Right lobe of liver (tissue), 6 donors: ENCODE data around the gene TRAFD1. TPM values are rescaled to one million over a fixed set of nuclear protein-coding genes. Genes with fewer than 3 reads are reported as not detected.

Experiments used
- ATAC-seq, 4 donors: fragments of 200-7000 bp; cut with Tn5 transposase; one replicate each; pipeline ENCODE4 v1.9.1; 2020; ENCODE audit warnings: mild to moderate bottlenecking in 4 of 4, moderate library complexity in 4 of 4
- DNase-seq, 3 donors: peaks; one replicate each; pipeline ENCODE4 v3.0.0-alpha.2; 2020
- H3K27ac ChIP-seq, 3 donors: fragments of 200-600 bp; one replicate each; pipeline ENCODE4 v1.8.0; 2022
- H3K27me3 ChIP-seq, 2 donors: fragments of 200-600 bp; one replicate each; pipeline ENCODE4 v1.8.0; 2022
- H3K36me3 ChIP-seq, 4 donors: fragments of 200-600 bp; sonication (generic) in 1 of 4; one replicate each; pipeline versions ENCODE4 v1.5.1 to v1.8.0; 2017 to 2022; ENCODE audit warnings: control low read depth in 1 of 4
- H3K4me1 ChIP-seq, 4 donors: fragments of 200-600 bp; sonication (generic) in 1 of 4; one replicate each; pipeline versions ENCODE4 v1.5.1 to v1.8.0; 2017 to 2022; ENCODE audit warnings: control low read depth in 1 of 4
- H3K4me3 ChIP-seq, 3 donors: fragments of 200-600 bp; one replicate each; pipeline ENCODE4 v1.8.0; 2022
- H3K9me3 ChIP-seq, 4 donors: fragments of 200-600 bp; sonication (generic) in 1 of 4; one replicate each; pipeline versions ENCODE4 v1.5.1 to v1.8.0; 2017 to 2022; ENCODE audit warnings: control low read depth in 1 of 4
- POLR2A ChIP-seq: fragments of 450-650 bp; IDR thresholded peaks from one replicate; pipeline ENCODE4 v1.6.1; 2017; ENCODE audit warnings: antibody characterized with exemption, mild to moderate bottlenecking
- WGBS: methylation state at CpG from one replicate; pipeline ENCODE4 v1.1.6; 2018; ENCODE audit warnings: low coverage, low lambda C conversion rate; ENCODE audit not compliant: insufficient coverage; ENCODE audit errors: missing lambda C conversion rate; 5-methylcytosine and 5-hydroxymethylcytosine counted together
- intact Hi-C, 2 donors: fragments of 100-400 bp; cut with DNase I; formaldehyde crosslinking; loops; one replicate each; pipeline versions ENCODE4 v1.11.2 to v1.14.1; 2022
- total RNA-seq, 6 experiments: library from RNA; depleted of rRNA in 2 of 6; stranded (reverse); fragments of >200 nt in 2 of 6; fragmentation: NEBNext Ultra II Directional in 3 of 6; extraction: Animal tissue kit (Norgen Biotek cat#: 25700) in 3 of 6; gene quantifications; one replicate each; pipeline versions ENCODE4 v1.1.0 to v1.2.4, GENCODE V29; 2016 to 2023
- TF ChIP-seq, protein P1 (sequence below), 4 donors: fragments of 200-600 bp in 3 of 4; fragments of 450-650 bp in 1 of 4; IDR thresholded peaks; one replicate each; pipeline versions ENCODE4 v1.5.1 to v1.8.0; 2016 to 2022; ENCODE audit warnings: antibody characterized with exemption in 4 of 4, mild to moderate bottlenecking in 2 of 4
- donor health status: DM: no; HTN: yes; CAD: no.
- donor health status: DM: no; HTN: no; CAD: no.
- donor health status: DM: no; HTN: no; CAD: no.
- donor health status: DM: no; HTN: yes; CAD: no.
- donor health status: DM: no; HTN: yes; CAD: no.

The TRAFD1 gene
- total RNA-seq, 6 experiments from 2014 or later = 6.3 to 14.9 (median 10.3) TPM

DNA sequence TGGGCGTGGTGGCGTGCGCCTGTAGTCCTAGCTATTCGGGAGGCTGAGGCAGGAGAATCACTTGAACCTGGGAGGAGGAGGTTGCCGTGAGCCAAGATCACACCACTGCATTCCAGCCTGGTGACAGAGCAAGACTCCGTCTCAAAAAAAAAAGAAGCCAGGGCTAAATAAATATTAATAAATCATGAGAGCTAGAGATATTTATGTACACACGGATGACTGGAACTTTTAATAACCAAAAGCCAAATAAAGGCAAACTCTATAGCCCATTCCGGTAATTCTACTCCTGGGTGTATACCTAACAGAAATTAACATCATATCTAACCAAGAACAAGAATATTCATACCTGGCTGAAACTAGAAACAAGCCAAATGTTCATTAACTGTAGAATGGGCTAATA, 7.7 kb upstream of the TRAFD1 start:
- no peaks in the 10 kb centered on the region for H3K27me3 ChIP-seq
- no peaks in the 10 kb centered on the region for H3K9me3 ChIP-seq
- ATAC-seq (no peak), DNase-seq (no peak)
- H3K4me1 ChIP-seq = peaks cover 0 to 7% (median 0%) of the 10 kb centered on the region in 4 donors
- no peak overlapping the region for H3K4me3 ChIP-seq
- TF ChIP-seq, protein P1, sequence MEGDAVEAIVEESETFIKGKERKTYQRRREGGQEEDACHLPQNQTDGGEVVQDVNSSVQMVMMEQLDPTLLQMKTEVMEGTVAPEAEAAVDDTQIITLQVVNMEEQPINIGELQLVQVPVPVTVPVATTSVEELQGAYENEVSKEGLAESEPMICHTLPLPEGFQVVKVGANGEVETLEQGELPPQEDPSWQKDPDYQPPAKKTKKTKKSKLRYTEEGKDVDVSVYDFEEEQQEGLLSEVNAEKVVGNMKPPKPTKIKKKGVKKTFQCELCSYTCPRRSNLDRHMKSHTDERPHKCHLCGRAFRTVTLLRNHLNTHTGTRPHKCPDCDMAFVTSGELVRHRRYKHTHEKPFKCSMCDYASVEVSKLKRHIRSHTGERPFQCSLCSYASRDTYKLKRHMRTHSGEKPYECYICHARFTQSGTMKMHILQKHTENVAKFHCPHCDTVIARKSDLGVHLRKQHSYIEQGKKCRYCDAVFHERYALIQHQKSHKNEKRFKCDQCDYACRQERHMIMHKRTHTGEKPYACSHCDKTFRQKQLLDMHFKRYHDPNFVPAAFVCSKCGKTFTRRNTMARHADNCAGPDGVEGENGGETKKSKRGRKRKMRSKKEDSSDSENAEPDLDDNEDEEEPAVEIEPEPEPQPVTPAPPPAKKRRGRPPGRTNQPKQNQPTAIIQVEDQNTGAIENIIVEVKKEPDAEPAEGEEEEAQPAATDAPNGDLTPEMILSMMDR (IDR thresholded peaks at IDR 0.05) = no peak
- TF ChIP-seq POLR2A = no peak
- intact Hi-C loops = no loop called here
- H3K36me3 ChIP-seq = no peaks in the 10 kb centered on the region
- H3K27ac ChIP-seq = no peak overlapping the region
- WGBS = 88% methylated on average over 6 of the region's 8 CpGs

DNA sequence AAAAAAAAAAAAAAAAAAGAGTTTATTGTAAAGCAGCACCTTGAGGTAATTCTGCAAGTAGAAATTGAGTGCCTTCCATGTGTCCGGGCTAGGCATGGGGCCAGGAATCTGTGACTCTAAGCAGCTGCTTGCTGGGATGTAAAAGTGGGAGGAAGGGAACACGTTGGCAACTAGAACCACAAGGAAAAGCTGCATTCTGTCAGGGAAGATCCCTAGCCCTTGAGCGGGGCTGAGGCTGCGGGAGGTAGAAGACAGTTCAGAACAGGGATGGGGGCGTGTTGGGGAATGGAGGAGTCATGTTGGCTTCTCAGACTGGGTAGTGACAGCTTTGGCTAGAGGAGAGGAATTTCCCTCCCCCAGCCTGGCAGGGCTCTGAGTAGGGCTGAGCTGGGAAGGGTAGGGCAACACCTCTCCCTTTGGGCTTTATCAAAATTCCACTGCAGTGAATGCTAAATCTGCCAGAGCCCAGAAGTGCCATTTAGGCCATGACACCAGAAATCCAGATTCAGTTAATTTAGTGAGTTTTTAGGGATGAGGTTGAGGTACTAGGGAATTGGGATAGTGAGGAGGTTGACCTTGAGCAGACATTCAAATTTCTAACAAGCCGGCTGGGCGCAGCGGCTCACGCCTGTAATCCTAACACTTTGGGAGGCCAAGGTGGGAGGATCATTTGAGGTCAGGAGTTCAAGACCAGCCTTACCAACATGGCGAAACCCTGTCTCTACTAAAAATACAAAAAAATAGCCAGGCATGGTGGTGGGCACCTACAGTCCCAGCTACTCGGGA, 3.4 kb upstream of the TRAFD1 start:
- Histone ChIP-seq H3K4me1 (peaks cover 0 to 17% (median 4%) of the 10 kb centered on the region in 4 donors), H3K27ac (peak overlapping the region in 1 of 3 donors; percentile 9)

DNA sequence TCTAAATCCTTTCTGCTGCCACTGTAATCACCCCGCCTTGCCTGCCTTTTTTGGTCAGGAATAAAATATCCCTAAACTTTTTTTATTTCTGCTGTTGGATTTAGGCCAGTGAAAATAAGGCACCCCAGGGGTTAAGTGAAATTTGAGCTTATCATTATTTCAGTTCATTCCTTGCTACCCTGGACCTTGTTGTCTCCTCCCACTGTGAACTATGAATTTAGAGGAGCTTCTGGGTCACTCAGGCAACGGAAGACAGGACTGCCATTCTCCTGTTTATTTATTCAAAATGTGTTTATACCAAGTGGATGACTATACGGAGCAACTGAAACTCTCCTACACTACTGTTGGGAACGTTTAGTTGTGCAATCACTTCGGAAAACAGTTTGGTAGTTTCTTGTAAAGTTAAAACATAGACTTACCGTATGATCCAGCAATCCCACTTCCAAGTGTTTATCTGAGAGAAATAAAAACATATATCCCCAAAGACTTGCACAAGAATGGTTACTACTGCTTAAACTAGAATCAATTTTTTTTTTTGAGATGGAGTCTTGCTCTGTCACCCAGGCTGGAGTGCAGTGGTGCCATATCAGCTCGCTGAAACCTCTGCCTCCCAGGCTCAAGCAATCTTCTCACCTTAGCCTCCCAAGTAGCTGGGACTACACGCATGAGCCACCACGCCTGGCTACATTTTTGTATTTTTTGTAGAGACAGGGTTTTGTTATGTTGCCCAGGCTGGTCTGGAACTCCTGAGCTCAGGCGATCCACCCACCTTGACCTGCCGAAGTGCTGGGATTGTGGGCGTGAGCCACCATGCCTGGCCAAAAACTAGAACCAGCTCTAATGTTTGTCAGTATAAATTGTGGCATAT, 2.3 kb upstream of the TRAFD1 start:
- no peak overlapping the region for H3K4me3 ChIP-seq
- intact Hi-C loops = no loop called here
- no peaks in the 10 kb centered on the region for H3K36me3 ChIP-seq
- no peaks in the 10 kb centered on the region for H3K27me3 ChIP-seq
- H3K9me3 ChIP-seq = no peaks in the 10 kb centered on the region
- TF ChIP-seq POLR2A = no peak
- TF ChIP-seq, protein P1 (IDR thresholded peaks at IDR 0.05) = no peak
- peak; percentile 5 to 40 (median 15) for ATAC-seq
- peak overlapping the region in 1 of 3 donors; percentile 9 for H3K27ac ChIP-seq
- peaks cover 0 to 17% (median 8%) of the 10 kb centered on the region in 4 donors for H3K4me1 ChIP-seq
- 48% methylated on average over 11 of the region's 12 CpGs for WGBS
- DNase-seq = no peak

More for the DNA sequence above, 3.4 kb upstream of the TRAFD1 start:
- WGBS = 82% methylated on average over 8 of the region's 11 CpGs
- no peak for ATAC-seq
- Histone ChIP-seq H3K4me3 (no peak overlapping the region), H3K36me3 (no peaks in the 10 kb centered on the region), H3K27me3 (no peaks in the 10 kb centered on the region), H3K9me3 (no peaks in the 10 kb centered on the region)
- intact Hi-C loops = no loop called here
- DNase-seq = peak in 1 of 3 donors; percentile 32
- TF ChIP-seq, protein P1 (IDR thresholded peaks at IDR 0.05) = no peak
- TF ChIP-seq POLR2A = no peak

DNA sequence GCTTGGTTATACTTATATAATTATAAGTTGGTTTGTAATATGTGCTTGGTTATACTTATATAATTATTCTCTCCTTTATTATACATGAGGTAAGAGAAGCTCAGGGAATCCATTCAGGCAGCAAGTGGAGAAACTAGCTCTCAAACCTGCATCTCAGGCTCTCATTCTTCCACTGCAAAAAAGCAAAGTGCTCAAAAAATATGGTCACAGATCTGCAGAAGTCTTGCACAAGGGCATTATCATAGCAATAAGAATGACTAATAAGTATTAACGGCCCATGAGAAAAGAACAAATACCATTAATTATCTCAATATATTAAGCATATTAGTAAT, 476 bp upstream of the TRAFD1 start:
- Histone ChIP-seq H3K4me1 (peaks cover 0 to 26% (median 10%) of the 10 kb centered on the region in 4 donors), H3K27ac (no peak overlapping the region), H3K36me3 (no peaks in the 10 kb centered on the region), H3K4me3 (peak overlapping the region in 1 of 3 donors; percentile 98), H3K9me3 (no peaks in the 10 kb centered on the region), H3K27me3 (no peaks in the 10 kb centered on the region)
- DNase-seq = no peak
- no peak for ATAC-seq
- WGBS = 0% methylated on average over 1 of the region's 1 CpG
- intact Hi-C loops = no loop called here
- TF ChIP-seq POLR2A = no peak
- TF ChIP-seq, protein P1 (IDR thresholded peaks at IDR 0.05) = no peak
